Smooth muscle cell of the brain vasculature (primary cell): ENCODE results near the gene PPP1R37.
"Not testable (repeated sequence)": the region's sequence is repeated elsewhere in the genome, so short reads cannot be mapped to it uniquely, and the experiment has no call there.

Experiments
- DNase-seq: peaks from one replicate; pipeline ENCODE4 v3.0.0-alpha.2; 2012; ENCODE audit warnings: low read depth, low spot score

PPP1R37 gene

DNA sequence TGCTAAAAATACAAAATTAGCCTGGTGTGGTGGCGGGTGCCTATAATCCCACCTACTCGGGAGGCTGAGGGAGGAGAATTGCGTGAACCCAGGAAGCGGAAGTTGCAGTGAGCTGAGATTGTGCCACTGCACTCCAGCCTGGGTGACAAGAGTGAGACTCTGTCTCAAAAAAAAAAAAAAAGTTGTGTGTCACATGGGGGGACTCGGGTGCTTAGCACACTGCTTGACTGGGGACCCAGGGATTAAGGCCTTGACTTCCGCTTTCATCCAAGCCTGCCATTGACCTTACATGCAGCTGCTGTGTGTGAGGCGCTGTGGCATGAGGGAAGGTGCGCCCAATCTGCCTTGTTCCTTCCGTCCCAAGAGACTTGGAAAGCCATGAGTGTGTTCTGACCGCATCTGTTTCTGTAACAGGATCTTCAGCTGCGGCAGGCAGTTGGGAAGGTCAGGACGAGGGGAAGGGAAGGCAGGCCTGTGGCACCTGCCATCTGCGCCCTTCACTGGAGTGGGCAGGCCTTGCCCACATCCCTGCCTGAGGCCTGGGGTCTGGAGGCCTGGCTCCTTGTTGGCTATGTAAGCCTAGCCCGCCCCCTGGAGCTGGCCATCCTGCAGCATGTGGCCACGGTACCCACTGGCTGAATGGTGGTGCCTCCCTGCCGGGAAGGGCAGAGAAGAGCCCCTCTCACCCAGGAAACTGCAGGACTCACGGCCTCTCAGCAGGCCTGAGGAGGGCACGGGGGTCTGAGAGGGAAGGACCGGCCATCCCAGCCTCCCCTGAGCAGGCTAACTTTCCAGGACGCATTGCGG, 23.0 kb downstream of the PPP1R37 start:
- DNase-seq: no peak

DNA sequence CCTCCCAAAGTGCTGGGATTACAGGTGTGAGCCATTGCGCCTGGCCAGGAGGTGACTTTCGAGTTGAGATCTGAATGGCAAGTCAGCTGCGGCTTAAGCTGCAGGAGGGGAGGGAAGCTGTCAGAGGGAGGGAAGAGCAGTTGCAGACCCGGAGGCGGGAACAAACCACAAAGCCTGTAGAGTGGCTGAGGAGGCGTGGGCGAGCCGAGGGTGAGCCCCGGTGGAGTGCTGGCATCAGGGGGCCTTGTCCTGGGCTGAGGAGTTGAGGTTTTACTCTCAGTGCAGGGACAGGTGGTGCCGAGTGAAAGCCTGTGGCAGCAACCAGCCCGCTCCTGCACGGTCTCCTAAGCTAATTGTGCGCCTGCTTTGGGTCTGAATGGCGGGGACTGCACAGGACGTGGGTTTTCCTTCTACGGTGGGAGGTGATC, 24.2 kb downstream of the PPP1R37 start:
- no peak for DNase-seq

- no peak for DNase-seq
Observed at GRCh38 chr19:45117671-45118070, 24.7 kb downstream of the PPP1R37 start.

DNA sequence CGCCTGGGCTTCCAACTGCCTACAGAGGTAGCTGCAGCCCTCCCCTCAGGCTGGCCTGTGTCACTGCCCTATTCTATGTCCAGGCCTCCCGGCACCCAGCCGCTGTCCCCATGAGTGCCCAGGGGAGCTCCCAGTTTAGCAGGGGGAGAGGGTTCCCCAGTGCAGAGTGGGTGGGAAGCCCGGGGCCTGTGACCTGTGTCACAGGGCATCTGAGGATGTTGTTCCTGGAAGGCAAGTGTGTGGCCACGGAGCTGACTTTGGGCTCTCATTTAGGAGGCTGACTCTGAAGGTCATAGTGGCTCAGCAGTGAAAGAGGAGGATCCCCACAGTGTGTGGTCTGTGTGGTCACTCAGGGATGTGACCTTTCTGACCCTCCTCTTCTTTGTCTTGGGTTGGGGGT, 25.1 kb downstream of the PPP1R37 start:
- no peak for DNase-seq

DNA sequence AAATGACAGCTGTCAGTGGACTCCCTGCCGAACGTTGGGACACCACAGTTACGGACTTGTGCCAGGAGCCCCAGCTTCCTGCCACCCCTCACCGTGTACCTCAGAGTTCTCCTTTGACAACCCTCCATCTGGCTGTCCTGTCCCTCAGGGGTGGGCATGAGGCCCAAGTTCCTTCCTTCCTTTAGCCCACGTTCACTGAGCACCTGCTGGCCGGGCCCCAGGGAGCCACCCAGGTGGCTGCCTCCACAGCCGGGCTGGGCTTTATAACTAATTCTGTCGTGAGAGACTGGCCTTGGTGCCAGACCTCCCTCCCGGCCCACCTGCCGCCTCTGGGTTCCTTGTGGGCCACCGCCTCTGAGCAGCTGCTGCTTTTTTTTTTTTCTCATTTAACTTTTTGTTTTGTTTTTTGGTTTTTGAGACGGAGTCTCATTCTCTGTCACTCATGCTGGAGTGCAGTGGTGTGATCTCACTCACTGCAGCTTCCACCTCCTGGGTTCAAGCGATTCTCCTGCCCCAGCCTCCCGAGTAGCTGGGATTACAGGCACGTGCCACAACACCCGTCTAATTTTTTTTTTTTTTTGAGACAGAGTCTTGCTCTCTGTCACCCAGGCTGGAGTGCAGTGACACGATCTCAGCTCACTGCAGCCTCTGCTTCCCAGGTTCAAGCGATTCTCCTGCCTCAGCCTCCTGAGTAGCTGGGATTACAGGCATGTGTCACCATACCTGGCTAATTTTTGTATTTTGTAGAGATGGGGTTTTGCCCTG, 25.8 kb downstream of the PPP1R37 start:
- not testable (repeated sequence) for DNase-seq

DNA sequence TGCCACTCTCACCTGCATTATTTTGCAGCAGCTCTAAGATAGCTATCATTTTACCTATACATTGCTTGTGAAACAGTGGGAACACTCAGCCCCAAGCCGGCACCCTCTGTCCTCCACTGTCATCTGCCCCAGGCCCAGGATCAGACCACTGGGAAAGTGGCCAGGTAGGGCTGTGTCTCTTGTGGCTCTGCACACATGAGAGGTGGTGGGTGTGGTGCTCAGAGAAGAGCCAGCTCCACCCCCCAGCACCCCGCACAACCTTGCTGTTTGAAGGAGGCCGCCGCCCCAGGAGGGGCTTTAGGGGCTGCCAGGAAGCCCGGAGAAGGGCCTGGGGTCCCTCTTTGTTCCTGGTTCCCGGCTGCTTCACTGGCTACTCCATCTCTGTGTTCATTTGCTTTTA, 26.6 kb downstream of the PPP1R37 start:
- DNase-seq: no peak

- no peak for DNase-seq
Observed at GRCh38 chr19:45121827-45122345, 28.9 kb downstream of the PPP1R37 start.

DNA sequence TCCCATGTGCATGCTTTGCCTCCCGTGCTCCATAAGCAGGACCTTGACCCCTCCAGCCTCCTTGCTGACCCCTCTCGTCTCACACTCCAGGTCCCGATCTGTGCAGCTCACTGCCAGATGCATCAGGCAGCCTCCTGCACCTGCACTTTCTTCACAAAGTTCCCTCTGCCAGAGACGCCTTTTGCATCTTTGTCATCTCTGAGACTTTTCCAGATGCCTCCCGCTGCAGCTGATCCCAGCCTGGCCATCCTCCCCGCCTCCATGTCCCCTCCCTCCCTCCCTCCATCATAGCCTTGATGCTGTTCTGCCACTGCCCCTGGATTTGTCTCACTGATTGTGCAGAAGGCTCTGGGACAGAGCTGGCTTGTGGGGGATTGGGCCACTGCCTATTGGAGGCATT, 29.9 kb downstream of the PPP1R37 start:
- no peak for DNase-seq

DNA sequence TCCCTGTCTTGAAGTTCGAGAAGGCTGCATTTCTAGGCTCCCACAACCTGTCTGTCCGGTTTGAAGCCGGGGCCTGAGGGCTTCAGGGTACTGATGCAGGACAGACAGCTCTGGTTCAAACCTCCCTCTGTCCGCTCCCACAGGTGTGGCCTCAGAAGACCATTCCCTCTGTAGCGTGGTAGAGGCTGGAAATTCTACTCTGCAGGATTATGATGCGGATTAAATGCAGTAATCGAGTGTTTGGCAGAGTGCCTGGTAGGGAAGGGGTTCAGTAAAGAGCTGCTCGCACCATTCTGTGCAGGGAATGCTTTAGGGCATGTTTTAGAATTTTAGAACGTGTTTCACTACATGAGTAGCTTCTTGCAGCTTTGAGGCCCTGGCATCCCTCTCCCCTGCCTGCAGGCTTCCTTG, 30.5 kb downstream of the PPP1R37 start:
- no peak for DNase-seq

- DNase-seq: no peak
Observed at GRCh38 chr19:45124021-45124420, 31.0 kb downstream of the PPP1R37 start.

DNA sequence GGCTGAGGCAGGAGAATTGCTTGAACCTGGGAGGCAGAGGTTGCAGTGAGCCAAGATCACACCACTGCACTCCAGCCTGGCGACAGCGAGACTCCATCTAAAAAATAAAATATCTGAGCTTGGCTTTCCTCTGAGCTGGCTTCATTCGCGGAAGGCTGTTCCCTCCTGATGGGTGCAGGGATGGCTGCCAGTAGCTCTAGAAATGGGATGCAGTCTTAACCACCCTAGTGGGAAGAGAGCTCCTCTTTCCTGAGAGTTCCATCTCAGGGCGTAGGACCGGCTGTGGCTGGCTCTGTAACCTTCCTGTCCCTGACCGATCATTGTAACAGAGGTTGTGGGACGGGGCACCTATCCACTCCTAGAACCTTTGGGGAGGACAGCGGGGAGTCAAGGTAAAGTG, 32.4 kb downstream of the PPP1R37 start:
- no peak for DNase-seq

- DNase-seq: no peak
Observed at GRCh38 chr19:45125975-45126493, 33.1 kb downstream of the PPP1R37 start.

DNA sequence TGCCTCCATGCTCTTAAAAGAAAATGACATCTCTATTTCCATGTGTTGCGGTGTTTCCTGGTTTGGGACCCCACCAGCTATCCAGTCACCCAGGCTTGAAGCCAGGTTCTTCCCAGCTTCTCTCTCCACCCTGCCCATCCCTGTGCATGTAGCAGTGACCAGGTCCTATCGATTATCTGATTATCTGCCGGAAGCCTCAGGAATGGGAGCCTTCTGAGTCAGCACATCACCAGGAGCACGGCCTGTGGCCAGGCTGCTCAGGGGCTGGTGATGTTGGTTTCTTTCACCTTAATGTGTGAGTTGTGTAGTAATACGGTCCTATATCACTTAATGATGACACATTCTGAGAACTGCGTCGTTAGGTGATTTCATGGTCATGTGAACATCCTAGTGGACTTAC, 33.7 kb downstream of the PPP1R37 start:
- no peak for DNase-seq

- DNase-seq: no peak
Observed at GRCh38 chr19:45128146-45128545, 35.2 kb downstream of the PPP1R37 start.

DNA sequence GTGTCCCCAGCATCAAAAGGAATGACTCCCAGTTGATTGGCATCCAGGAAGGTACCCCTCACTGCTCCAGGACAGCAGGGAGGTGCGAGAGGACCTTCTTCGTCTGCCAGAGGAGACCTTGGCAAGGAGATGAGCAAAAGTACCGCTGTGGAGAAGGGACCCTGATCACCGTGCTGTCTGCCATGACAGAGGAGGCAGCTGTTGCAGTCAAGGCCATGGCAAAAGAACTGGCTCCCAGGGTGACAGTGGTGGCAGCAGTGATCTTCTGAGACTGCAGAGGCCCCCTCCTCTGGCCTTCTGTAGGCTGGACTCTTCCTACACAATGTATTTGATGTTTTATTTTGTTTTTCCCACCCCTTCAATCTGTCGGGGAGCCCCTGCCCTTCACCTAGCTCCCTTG, 35.8 kb downstream of the PPP1R37 start:
- DNase-seq: no peak

DNA sequence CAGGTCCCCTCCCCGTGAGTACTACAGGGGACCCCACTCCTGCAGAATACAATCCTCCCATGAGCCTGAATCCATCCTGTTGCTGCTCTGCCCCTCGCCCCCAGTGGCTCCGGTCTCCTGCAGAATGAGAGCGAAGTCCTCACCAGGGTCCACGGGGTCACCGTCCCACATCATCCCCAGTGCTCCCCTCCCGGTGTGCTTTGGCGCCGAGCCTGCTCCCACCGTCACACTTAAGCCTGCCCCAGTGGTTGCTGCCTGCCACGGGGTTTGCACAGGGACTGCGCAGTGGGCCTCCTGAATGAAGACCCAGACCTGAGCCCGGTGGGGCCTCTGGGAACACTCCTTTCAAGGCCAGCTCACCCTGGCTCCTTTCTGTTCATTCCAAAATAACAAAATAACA, 37.3 kb downstream of the PPP1R37 start:
- no peak for DNase-seq

- no peak for DNase-seq
Observed at GRCh38 chr19:45130888-45131615, 38.1 kb downstream of the PPP1R37 start.

GRCh38 chr19:45133661-45134060, 40.7 kb downstream of the PPP1R37 start:
- no peak for DNase-seq

DNA sequence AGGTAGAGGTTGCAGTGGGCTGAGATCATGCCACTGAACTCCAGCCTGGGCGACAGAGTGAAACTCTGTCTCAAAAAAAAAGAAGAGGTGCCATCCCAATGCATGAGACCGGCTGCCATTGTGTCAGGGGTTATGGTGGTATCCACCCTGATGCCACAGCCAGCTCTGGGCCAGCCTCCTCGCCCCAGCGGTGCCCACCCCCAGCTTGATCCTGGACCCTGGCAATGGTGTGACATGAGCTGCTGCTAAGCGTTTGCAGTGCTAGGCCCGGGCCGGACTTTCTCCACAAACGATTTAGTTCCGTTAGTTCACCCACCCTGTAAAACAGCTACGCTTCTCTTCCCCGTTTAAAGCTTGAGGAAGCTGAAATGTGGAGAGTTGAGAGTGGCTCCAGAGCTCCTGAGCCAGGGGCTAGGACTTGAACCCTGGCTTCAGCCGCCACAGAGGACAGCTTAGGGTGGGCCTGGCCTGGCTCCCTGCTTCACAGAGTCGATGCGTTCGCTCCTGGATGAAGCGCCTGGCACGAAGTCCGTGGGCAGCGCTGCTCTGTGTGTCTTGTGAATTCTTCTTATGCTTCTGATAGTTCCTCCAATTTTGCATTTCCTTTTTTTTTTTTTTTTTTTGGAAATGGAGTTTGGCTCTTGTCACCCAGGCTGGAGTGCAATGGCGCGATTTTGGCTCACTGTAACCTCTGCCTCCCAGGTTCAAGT, 42.4 kb downstream of the PPP1R37 start:
- DNase-seq: no peak

DNA sequence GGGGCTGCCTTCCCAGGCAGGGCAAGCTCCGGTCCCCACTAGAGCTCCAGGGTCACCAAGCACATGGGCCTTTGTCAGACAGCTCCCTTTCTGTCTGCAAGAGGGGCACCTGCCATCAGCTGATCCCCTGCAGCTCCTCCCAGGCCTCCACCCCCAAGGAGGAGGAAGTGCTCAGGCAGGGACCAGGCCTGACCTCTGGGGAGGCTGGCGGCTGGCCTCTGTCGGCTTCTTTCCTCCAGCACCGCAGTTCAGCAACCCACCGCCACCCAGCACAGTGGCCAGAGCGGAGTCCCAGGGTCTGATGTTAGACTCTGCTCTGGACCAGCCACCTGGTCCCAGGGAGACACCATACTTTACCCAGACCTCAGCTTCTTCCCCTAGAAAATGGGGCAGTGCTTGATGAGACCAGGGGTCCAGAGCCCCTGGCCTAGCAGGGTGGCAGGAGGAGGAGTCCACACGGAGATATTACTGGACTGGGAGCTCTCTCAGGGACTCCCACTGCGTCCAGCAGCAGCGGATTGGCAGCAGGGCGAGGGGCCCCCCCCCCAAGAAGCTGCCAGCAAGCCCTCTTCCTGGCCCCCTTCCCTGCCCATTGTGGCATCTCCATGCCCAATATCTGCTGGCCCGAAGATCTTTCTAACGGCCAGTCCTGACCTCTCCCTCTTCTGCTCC, 43.7 kb downstream of the PPP1R37 start:
- no peak for DNase-seq
